ENCODE results near the gene ARPC1A.

The ARPC1A gene

DNA sequence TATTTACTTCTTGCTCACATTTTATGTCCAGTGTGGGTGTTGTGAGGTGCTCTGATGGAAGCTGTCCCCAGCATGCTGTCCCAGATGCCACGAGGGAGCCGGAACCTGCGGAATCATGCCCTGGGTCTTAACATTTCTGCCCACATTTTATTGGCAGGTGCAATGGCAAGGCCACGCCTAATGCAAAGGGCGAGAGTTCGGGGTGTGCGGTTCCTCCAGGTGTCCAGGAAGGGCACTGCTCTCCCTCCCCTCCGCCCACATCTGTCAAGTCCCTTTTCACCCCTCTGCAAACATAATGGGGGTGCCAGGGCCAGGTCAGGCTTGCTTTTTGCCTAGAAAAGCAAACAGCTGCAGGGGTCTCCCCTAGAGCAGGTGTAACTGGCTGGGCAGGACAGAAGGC, 66.3 kb downstream of the ARPC1A start:
- DNase-seq = no peak

DNA sequence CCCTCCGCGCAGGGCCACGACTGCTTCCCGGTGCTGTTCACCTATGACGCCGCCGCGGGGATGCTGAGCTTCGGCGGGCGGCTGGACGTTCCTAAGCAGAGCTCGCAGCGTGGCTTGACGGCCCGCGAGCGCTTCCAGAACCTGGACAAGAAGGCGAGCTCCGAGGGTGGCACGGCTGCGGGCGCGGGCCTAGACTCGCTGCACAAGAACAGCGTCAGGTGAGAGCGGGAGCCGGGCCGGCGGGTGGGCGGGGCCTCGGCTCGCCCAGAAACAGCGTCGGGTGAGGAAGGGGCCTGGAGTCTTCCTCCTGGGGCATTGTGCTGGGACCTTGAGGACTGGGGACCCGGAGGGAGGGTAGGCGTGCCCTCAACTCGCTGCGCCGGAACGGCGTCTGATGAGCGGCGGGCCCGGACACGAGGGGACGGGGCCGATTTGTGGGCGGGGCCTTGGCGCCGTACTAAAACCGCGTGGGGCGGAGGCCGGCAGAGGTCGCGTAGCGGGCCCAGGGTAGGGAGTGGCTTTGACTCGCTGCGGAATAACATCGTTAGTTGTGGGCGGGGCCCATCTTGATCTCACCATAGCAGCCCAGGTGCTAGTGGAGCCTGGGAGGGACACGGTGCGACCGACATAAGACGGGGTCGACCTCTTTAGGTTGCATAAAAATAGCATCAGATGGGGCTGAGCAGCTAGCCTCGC, 67.1 kb downstream of the ARPC1A start:
- peak; percentile 93 for DNase-seq

DNA sequence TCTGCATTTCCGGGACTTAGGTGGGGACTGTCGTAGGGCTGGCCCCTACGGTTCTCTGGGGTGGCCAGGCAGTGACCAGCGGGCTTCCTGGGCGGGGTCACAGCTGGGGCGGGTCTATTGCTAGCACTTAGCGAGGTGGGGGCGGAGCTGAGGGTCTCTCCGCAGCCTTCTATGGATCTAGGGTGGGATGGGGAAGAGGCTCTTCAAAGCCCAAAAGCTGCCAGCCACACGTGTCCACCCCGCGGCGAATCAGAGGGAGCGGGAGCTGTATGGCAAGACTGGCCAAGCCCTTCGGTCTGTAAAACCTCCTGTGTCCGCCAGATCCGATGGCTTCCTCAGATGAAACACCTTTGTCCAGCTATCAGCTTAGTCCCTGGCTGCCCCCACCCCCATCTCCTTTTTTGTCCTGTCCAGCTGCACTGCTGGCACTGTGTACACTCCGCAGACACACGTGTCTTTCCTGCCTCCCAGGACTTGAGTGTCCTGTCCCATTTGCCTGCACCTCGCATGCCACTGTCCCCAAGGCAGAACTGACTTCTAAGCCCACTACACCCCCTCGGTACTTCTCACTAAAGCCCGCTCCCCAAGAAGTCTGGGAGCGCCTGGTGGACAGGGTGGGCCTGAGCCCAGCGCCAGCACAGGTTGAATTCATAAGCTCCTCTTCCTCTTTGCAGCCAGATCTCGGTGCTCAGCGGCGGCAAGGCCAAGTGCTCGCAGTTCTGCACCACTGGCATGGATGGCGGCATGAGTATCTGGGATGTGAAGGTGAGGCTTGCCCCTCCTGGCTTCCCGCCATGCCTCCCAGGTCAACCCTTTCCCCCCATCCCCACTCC, 67.9 kb downstream of the ARPC1A start:
- DNase-seq = no peak

DNA sequence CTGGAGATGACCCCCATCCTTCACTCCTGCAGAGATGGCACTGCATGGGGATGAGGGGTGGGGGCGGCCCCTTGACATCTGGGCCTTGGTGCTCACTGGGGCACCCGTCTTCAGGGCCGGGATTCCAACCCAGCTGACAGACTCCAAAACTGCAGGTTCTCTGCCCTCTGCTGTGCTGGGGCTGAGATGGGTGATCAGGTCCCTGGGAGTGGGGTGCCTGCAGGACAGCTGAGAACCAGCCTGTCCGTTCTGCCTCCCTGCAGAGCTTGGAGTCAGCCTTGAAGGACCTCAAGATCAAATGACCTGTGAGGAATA, 68.4 kb downstream of the ARPC1A start:
- no peak for DNase-seq

DNA sequence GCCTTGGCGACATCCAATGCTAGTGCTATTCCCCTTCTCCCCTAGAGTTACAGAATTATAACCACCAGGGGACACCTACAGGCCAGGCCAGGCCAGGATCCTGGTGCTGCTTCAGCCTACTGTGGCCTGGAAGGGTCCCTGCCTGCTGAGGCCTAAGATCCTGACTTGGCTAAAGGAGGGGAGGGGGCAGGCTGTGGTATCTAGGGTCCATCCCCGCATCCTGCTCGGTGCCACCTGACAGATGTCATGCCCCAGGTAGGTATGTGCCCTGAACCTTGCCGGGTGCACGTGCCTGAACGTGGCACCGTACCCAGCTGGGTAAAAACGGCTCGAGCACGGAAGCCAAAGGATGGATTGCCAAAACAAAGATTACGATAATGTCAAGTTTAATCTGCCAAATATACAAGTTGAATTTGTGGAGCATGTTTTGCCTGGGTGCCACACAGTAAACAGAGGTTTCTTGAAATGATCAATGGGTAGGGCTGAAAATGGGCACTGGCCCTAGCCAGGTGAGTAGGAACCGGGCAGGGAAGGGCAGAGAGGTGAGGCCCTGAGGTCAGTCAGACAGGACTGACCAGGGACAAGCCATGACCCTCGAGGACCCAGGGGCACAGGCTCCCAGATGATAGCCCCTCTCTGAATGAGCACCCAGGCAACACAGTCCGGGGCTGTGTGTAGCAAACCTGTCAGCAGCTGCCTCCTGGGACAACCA, 70.1 kb downstream of the ARPC1A start:
- DNase-seq = no peak

DNA sequence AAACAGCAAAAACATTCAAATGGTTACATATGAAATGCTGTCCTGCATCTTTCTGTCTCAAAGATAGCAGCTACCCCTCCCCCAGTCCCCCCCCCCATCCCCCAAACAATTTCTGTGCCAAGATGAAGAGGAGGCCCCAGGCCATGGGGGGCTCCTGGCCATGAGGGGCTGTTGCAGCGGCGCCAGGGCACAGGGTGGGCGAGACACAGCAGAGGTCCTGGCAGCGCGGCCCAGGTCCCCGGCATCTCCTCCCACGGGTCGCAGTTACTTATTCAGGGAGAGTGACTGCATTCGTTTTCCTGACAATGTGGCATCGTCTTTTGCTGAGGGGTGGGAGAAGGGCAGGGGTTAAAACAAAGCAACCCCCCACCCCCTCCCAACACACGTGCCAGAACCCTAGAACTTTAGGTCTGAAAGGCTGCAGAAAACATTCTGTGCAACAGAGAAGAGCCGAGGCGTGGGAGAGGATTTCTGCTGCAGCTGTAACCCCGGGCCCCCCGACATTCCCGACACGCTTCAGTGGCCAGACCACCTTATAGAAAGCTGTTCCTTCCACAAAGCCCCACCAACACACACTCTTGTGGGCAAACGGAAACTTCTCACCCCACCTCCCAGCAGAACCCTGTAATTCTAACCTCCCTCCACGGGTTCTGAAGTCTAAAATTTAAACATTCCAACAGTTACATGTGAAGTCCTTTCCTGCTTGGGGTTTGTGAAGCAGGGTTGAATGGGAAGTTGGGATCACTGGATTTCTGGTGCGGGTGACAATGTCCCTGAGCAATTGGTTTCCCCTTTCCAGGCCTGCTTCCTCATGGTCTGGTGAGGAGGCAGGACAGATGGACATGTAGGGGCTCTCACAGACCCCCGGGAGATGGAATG, 71.0 kb downstream of the ARPC1A start:
- no peak for DNase-seq

DNA sequence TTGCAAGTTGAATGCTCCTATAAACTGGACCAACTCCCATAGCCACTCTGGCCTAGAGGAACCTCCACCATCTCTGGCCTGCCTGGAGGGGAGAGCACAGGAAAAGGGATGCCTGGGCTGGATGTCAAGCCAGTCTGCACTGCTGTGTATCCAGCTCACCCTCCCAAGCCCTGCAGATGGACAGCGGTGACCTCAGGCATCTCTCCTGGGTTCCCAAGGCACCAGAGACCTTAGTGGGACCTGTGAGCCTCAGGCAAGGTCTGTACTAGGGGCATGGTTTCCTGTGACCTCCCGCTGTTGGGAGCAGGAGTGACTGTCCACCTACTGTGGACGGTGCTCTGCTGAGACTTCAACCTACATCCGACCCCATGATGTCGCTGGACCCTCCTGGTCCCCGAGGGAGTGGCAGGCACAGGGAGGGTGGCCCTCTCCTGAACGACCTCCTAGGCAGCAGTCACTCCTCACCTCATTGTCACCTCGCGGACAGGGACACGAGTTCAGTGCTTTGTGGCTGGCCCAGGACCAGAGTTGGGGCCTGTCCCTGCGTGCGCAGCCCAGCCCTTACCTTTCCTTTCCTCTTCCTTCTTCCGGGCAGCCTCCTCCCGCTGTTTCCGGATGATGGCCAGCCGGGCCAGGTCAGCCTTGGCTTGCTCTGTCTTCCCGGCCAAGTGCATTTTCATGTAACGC, 71.7 kb downstream of the ARPC1A start:
- no peak for DNase-seq

DNA sequence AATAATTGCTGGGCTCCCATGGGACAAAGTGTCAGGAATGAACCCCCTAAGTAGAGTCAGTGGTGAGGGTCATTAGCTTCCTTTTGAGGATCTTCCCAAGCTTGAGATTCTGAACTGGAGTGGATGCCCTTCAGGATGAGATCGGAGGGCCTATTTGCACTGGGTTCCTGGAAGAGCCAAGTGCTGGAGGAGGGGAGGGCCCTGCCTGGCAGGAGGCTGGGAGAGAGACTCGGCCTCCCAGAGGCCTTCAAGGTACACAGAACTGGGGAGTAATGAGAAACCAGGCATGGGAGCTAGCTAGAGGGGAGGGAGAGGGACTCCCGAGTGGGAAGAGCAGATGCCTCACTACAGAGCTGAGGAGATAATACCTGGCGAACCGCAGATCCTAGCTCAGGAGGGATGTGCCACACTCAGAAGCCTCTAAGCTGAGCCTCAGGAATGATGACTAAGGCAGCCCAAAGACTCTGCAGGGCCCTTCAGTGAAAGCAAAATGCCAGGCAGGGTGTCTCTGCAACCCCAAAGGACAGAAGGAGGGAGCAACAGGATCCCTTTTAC, 73.3 kb downstream of the ARPC1A start:
- no peak for DNase-seq

DNA sequence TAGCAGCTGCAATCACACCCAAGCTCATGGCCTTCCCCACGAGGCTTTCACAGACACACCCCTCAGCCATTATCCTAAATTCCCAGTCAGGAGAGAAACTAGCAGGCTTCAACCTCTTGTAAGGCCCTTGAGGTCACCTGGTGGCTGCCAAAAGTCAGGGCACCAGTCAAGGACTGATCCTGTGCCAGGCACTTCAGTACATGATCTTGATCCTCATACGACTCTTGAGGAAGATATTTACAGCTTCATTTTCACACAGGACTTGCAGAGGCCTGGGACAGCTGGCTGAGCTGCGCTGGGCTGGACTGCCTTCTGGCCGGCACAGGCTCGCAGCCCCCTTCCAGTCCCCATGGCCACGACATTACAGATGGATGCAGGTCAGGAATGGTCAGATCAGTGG, 73.9 kb downstream of the ARPC1A start:
- DNase-seq = no peak

DNA sequence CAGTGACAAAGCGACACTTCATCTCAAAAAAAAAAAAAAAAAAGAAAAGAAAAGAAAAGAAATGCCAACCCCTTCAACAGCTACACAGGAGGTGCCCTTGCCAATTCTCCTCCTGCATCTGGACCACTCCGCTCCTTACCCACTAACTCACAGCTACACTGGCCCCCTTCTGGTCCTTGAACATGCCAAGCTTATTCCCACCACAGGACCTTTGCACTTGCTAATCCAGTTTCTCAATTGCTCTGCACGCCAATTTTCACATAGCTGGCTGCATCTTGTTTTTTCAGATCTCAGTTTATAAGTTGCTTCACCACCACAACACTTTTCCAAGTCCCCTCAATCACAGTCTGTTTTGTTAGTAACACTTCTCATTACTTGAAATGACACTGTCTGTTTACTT, 77.2 kb downstream of the ARPC1A start:
- DNase-seq = no peak

DNA sequence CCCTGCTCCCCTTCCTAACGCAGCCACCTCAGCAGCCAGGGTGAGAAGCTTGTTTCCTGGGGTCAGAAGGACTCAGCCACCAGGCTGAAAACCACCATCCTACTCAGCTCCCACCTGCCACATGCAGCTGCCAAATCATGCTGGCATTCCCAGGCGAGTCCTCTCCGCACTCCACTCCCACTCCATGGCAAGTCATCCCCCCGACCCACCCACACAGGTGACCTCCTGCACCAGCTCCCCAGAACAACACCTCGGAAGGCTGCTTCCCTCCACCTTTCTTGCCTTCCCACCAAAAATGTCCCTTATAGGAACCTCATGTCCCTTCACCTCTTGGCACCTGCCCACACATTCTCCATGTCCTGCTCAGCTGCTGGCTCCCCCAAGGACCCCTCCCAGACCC, 78.1 kb downstream of the ARPC1A start:
- DNase-seq = no peak

DNA sequence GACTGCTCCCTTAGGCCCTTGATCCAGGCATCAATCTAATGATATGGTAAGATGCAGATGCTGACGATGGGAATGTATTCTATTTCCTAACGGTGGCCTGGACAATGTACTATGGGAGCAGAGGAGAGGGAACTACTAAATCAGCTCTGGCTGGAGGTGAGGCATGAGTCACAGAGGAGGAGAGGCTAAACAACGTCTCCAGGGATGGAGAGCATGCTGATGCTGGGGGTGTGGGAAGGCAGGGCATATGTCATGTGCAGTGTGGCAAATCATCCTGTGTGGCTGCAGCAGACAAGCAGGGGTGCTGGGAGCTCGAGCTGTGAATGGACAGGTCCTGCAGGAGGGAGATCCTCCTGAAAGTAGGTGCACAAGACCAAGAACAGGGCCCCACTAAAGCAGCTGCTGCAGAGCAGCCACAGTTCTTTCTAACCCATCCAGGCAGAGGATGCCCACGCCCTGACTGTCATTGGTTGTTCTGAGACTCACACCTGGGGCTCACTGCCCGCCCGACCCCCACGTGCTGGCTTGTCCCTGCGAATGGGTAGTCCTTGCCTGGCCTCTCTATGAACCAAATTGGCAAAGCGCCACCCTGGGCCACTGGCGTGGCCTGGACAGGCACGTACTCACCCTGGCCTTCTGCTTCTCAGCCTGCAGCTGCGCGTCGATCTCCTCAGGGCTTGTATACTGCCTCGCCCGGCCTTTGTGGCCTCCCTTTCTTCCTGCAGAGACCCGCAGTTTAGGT, 78.7 kb downstream of the ARPC1A start:
- DNase-seq = no peak

DNA sequence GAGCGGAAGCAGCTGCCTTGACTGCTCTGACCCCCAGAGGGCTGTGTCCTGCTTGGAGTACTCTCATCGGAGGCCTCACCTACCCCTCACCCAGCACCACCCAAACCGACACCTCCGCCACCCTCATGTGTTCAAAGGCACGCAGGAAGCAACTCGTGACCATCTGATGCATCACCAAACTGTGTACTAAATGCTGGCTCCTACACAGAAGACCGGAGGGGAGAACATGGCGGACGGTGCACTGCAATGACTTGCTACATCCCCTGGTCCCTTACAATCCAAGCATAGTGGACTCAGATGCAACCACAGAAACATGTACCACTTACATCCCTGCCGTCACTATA, 79.3 kb downstream of the ARPC1A start:
- DNase-seq = no peak

DNA sequence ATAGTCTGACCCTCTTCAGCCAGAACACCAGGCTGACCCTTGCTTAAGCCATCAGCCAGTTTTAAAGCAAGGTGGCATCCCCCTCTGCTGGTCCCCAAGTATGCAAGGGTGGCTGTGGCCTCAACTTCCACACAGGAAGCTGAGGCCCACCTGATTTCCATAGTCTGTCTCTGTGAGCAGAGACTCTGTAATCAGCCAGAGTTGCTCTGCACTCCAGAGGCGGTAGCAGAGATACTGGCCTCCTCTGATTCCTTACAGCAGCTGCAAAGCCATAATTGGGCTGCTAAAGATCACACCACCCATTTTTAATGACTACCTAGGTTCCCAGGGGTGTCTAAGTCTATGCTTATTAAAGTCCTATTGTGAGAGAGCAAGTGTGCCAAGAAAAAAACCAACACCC, 80.9 kb downstream of the ARPC1A start:
- no peak for DNase-seq

DNA sequence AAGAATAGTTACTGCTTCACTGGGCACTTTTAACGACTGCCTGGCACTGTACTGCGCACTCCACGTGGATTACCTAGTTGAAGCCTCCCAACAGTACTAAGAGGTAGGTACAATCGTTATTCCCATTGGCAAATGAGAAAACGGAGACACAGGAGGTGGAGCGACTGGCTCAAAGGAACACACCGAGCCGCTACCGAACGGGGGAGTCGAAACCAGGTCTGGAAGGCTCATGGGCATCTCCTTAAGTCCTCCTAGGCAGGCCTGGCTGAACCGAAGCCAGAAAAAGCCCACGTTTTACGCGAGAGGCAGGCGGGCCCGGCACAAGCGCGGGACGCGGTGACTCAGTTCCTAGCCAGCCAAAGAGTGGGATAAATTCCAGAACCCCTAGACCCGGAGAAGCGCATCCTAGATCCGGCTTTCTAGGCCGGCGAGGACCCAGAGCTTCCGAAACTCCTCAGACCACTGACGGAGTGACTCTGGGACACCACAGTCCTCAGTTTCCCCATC, 82.2 kb downstream of the ARPC1A start:
- DNase-seq = peak; percentile 80

DNA sequence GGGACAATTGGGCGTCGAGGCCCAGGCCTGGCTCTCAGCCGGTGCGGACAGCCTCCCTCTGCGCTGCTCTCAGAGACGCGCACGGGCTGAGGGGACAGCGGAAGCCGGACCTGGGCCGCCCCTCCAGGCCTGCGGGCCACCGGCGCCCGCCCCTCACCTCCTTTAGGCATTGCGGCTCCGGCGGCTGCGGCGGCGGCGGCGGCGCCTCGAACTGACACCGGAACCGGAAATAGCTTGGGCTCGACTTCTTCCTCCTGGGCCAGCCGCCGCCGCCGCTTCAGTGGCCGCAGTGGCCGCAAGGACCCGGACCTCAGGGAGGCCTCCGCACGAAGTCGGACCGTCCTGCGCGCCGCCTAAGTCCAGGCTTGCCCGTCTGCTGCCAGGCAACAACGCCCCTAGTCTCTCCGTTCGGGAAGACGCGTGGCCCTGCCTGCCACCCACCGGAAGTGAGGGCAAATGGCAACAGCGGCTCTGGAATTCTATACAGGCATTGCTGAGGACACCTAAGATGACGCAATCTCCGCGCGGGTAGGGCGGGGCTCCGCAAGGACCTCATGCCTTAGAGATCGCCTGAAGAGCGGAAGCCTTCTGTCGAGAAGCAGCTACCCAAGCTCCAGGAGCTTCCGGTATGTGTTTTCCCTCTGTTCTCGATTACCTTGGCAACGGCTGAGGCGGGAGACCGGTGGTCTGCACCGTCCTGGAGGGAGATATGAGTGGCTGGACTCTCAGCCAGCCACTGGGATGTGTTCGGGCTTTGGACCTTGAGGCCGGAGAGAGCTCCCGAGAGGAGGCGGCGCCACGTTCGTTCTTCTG, 82.9 kb downstream of the ARPC1A start, which contains the start of the genes BUD31 and PDAP1:
TSS of gene BUD31 (plus strand) at position 591 of the 813 bp plus-strand sequence. CDS start 2,124 bp downstream, outside the sequence.
TSS of gene PDAP1 (minus strand) at position 219 of the 813 bp plus-strand sequence. CDS start at position 170, 49 bp downstream.
- peak; percentile 97 for DNase-seq

DNA sequence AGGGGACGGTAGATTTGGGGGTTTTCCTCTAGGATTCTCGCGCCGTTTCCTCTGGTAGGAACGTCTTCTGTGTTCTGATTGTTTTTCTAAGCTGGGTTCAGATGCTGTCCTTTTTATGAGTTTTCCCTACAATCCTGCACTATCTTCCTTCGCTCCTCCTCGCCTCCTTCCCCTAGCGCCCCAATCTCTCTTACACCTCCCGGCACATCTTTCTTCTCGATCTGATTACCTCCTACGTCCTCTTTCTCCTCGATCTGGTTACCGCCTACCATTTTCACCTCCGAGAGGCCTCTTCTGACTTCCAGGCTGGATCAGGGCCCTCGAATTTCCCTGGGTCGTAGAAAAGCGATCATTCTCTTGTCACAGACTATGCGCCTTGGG, 83.5 kb downstream of the ARPC1A start:
- DNase-seq = no peak

DNA sequence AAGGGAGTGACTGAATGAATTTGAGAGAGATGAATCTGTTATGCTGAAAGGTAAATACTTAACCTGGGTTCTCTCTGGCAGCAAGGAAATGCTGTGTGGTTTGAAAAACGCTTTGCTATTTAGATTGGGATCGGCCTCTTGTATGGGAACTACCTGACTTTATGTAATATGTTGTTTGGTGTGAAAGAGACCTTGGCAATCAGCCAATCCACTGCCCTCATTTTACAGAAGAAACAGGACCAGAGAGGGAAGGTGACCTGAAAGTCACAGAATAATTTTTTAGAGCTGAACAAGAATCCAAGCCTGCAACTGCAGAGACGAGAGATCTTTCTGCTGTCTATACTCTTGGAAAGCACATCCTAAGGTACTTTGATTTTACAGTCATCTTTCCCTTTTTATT, 84.1 kb downstream of the ARPC1A start:
- no peak for DNase-seq

DNA sequence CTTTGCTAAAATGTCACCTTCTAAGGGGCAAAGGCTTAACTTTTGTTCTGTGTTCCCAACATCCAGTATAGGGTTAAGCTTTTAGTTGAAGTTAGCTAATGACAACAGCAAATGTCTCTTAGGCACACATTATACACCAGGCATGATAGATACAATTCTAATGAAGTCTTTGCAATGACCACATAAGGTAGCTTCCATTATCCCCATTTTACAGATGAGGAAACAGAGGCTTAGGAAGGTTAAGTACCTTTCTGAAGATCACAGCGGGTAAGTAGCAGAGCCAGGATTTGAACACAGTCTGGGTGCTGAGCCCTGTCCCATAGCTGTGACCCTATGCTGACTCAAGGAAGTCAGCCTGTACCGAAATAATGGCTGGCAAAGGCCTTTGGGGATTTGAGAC, 84.9 kb downstream of the ARPC1A start:
- no peak for DNase-seq

DNA sequence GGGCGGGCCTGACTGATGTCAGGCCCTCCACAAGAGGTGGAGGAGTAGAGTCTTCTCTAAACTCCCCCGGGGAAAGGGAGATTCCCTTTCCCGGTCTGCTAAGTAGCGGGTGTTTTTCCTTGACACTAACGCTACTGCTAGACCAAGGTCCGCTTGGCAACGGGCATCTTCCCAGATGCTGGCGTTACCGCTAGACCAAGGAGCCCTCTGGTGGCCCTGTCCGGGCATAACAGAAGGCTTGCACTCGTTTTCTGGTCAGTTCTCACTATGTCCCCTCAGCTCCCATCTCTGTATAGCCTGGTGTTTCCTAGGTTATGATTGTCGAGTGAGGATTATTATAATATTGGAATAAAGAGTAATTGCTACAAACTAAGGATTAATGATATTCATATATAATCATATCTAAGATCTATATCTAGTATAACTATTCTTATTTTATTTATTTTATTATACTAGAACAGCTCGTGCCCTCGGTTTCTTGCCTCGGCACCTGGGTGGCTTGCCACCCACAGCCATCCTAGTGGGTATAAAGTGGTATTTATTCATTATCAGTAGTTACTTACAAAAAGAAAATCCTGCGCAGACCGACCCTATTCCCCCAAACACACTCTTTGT, 89.9 kb downstream of the ARPC1A start:
- DNase-seq = peak; percentile 72
